ENCODE results near the gene POU1F1.

Gene POU1F1

DNA sequence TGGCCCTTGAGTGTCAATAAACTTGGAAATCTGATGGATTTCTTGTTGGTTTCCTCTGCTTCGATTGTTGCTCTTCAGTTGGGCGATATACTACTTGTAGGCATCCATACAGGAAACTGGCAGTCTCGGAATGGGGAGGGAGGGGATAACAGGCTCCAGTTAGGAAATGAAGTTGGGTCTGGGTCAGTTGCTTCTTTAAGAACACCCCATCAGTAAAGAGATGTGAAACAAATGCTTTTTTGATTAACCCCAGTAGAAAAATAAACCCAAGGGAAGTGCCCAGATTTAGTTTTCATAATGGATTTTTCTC is 48.6 kb downstream of the POU1F1 start:
- TF ChIP-seq GATA2 (IDR thresholded peaks at IDR 0.05; ENCODE audit: low read depth, low read length) (no peak), GATA3 (IDR thresholded peaks at IDR 0.05; ENCODE audit: low read depth, low read length) (no peak)

DNA sequence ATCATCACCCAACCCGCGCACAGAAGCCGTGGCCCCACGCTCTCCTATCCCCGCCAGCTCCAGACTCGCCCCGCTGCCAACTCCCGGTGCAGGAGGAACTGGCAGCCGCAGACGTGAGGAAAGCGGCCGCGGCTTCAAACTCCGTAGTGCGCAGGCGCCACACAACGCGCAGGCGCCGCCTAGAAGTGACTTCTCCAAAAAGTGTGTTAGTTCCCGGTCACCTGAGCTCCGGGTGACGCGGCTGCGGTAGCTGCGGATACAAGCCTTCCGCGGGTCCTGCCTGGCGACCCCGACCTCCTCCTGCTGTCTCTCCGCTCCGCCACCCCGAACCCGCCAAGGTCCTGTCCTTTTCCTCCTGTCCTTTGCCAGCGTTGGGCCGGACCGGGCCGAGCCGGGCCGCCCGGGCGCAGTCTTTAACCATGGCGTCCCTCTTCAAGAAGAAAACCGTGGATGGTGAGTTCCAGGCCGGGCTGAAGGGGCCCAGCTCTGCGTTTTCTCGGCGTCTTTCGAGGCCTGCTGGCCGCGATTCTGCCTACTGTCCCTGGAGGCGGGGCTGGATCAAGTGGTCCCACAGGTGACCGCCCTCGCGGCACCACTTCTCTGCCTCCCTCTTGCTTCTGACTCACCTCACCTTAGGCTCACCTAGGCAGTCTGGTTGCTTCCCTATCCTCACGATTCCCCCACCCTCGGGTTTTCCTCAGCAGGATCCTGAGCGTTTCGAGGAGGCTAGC is 49.1 kb downstream of the POU1F1 start, which contains the start of gene CHMP2B:
Gene CHMP2B, plus strand, starts transcription at position 206 of the 731 bp plus-strand sequence. Its CDS starts 214 bp downstream, at position 420.
- TF ChIP-seq GATA2 (IDR thresholded peaks at IDR 0.05; ENCODE audit: low read depth, low read length) (no peak), GATA3 (IDR thresholded peaks at IDR 0.05; ENCODE audit: low read depth, low read length) (no peak)

DNA sequence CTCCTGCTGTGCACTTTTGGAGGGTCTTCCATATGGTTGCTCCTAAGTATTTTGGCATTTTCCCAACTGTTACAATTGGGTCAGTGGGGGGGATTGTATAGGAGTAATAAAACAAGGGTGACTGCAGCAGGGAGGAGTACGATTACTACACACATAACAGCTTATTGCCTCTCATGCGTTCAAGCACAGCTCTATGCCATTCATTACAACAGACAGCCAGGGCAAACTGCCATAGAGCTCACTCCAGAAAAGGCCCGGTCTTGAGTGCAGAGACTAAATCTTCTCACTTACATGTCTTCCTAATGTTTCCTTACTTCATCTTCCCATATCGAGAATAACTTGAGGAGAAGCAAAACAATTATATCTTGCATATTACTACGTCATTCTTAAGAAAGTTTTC is 50.7 kb downstream of the POU1F1 start:
- no peak for TF ChIP-seq GATA3 (IDR thresholded peaks at IDR 0.05; ENCODE audit: low read depth, low read length)
- no peak for TF ChIP-seq GATA2 (IDR thresholded peaks at IDR 0.05; ENCODE audit: low read depth, low read length)

DNA sequence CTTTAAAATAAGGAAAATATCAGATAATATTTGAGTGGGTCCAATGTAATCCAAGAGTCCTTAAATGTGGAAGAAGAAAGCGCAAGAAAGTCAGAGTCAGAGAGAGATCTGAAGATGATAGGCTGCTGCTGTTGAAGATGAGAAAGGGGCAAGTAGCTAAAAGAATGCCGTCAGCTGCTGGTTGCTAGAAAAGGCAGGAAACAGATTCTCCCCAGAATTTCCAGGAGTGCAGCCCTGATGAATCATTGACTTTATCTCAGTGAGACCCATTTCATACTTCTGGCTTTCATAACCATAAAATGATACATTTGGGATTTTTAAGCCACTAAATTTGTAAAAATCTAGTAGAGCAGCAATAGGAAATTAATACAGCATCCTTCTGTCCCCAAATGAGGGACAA is 56.8 kb downstream of the POU1F1 start:
- TF ChIP-seq GATA2 (IDR thresholded peaks at IDR 0.05; ENCODE audit: low read depth, low read length) (no peak), GATA3 (IDR thresholded peaks at IDR 0.05; ENCODE audit: low read depth, low read length) (no peak)

DNA sequence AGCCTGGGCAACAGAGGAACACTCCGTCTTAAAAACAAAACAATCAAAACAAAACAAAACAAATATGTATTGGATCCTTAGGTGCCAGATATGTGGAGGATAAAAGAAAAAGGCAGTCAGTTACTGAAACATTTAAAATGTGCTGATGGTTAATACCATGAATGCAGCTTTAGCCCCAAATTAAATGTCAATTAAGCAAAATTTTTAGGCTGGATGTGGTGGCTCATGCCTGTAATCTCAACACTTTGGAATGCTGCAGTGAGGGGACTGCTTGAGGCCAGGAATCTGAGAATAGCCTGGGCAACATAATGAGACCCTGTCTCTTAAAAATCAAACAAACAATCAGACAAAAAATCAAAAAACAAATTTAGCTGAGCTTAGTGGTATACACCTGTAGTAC is 57.8 kb downstream of the POU1F1 start:
- TF ChIP-seq GATA2 (IDR thresholded peaks at IDR 0.05; ENCODE audit: low read depth, low read length), result no peak
- no peak for TF ChIP-seq GATA3 (IDR thresholded peaks at IDR 0.05; ENCODE audit: low read depth, low read length)
